Measurements from ENCODE around the gene OXLD1.

DNA sequence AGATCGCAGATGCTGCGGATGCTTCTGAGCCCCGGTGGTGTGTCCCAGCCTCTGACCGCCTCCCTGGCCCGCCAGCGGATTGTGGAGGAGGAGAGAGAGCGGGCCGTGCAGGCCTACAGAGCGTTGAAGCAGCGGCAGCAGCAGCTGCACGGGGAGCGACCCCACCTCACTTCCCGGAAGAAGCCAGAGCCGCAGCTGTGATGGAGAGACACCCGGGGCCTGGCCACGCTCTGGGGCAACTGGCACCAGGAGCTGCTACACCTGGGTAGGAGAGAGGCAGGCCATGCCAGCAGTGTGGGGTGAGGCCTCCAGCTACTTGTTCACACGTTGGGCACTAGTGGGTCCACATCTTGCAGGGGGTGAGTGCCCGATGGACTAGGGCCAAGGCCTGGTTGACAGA lies 6.1 kb upstream of the OXLD1 start:
- TF ChIP-seq SP1 (IDR thresholded peaks at IDR 0.05) (no peak), ZNF384 (IDR thresholded peaks at IDR 0.05) (no peak), L3MBTL2 (conservative IDR thresholded peaks at IDR 0.05) (no peak), TARDBP (IDR thresholded peaks at IDR 0.05) (no peak), ARNT (IDR thresholded peaks at IDR 0.05) (no peak), ELF4 (IDR thresholded peaks at IDR 0.05) (no peak), HDGF (IDR thresholded peaks at IDR 0.05; ENCODE audit: borderline replicate concordance) (no peak), FOXM1 (IDR thresholded peaks at IDR 0.05; ENCODE audit: borderline replicate concordance) (no peak), FOXK2 (IDR thresholded peaks at IDR 0.05) (no peak), FOXA1 (IDR thresholded peaks at IDR 0.05) (no peak), BHLHE40 (IDR thresholded peaks at IDR 0.05; ENCODE audit: borderline replicate concordance) (no peak), SUZ12 (IDR thresholded peaks at IDR 0.05) (no peak)

Measured in HEK293T (cell line).